Measurements from ENCODE around the gene CERS6.

CERS6 gene

DNA sequence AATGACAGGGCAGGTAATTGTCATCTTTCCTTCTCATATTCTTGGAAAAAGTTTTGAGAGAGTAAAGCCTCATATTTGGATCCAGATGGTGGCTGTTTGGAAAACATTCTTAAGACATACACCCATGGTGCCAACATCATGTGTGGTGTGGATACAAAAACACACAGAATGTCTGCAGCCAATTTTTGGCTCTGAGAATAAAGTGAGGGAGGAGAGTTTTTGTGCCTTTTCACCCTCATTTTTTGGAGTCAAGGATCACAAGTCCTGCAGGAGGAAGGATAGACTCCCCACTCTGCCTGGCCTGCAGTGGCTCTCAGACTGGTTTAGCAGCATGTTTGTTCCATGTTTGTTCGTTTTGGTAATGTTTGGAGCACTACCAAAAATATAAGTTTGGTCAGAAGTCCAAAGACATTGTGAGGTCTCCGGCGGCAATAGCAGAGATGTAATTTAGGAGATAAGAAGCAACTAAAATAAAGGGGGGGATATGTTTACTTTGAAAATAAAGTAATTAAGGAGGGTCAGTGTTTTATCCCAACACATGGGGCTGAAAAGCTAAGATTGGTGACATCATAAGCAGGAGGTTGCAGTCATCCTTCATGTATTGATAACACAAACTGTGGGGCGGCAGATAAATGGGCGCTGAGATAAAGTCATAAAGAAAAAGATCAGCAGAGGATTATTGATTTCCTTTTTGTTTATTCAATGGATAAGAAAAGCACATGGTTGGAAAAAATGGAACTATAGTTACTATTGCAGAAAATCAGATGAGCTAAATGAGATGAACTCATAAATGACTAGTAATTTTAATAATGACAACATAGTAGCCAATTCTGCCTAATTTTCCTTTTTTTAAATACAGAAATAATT lies 347.0 kb downstream of the CERS6 start:
- no peak for DNase-seq
- no peak for TF ChIP-seq CTCF (IDR thresholded peaks at IDR 0.05; ENCODE audit: low read depth, low read length)
- Histone ChIP-seq H3K27ac (no peak overlapping the region), H3K9me3 (ENCODE audit: severe bottlenecking) (no peaks in the 10 kb centered on the region), H3K4me3 (ENCODE audit: low read depth, low read length) (no peak overlapping the region), H3K36me3 (no peaks in the 10 kb centered on the region), H3K27me3 (ENCODE audit: insufficient read depth, low read depth, severe bottlenecking) (no peaks in the 10 kb centered on the region)

- no peaks in the 10 kb centered on the region for H3K27me3 ChIP-seq (ENCODE audit: insufficient read depth, low read depth, severe bottlenecking)
- no peak overlapping the region for H3K4me3 ChIP-seq (ENCODE audit: low read depth, low read length)
- no peak overlapping the region for H3K27ac ChIP-seq
- no peak for DNase-seq
- H3K9me3 ChIP-seq (ENCODE audit: severe bottlenecking): no peaks in the 10 kb centered on the region
- no peaks in the 10 kb centered on the region for H3K36me3 ChIP-seq
- TF ChIP-seq CTCF (IDR thresholded peaks at IDR 0.05; ENCODE audit: low read depth, low read length): no peak
These were observed 348.1 kb downstream of the CERS6 start for GRCh38 chr2:168804214-168804613.

- Histone ChIP-seq H3K27me3 (ENCODE audit: insufficient read depth, low read depth, severe bottlenecking) (no peaks in the 10 kb centered on the region), H3K9me3 (ENCODE audit: severe bottlenecking) (no peaks in the 10 kb centered on the region), H3K4me3 (ENCODE audit: low read depth, low read length) (no peak overlapping the region), H3K36me3 (no peaks in the 10 kb centered on the region), H3K27ac (no peak overlapping the region)
- no peak for DNase-seq
- TF ChIP-seq CTCF (IDR thresholded peaks at IDR 0.05; ENCODE audit: low read depth, low read length): no peak
These were observed 349.5 kb downstream of the CERS6 start for GRCh38 chr2:168805615-168806014.

- no peak for DNase-seq
- Histone ChIP-seq H3K4me3 (ENCODE audit: low read depth, low read length) (no peak overlapping the region), H3K27me3 (ENCODE audit: insufficient read depth, low read depth, severe bottlenecking) (no peaks in the 10 kb centered on the region), H3K27ac (no peak overlapping the region), H3K9me3 (ENCODE audit: severe bottlenecking) (no peaks in the 10 kb centered on the region), H3K36me3 (no peaks in the 10 kb centered on the region)
- no peak for TF ChIP-seq CTCF (IDR thresholded peaks at IDR 0.05; ENCODE audit: low read depth, low read length)
These were observed 353.5 kb downstream of the CERS6 start for GRCh38 chr2:168809537-168809936.

DNA sequence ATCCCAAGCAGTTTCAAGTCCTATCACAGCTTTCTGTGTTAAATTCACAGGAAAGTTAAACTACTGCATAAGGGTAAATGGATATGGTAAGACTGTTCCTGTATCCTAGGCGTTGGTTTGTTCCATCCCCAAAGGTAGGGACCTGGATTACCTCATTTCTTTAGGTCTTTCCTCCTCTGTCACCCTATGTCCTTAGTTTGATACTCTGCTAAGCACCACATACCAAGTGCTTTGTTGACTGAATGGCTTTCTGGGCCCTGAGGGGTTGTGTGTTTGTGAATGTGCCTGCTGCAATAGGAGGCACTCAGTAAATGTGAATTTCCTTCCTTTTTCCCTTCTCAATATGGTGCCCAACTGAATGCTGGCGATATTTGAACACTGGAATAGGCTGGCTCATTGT lies 354.2 kb downstream of the CERS6 start:
- TF ChIP-seq CTCF (IDR thresholded peaks at IDR 0.05; ENCODE audit: low read depth, low read length): no peak
- no peak for DNase-seq
- H3K36me3 ChIP-seq: no peaks in the 10 kb centered on the region
- H3K27ac ChIP-seq: no peak overlapping the region
- no peak overlapping the region for H3K4me3 ChIP-seq (ENCODE audit: low read depth, low read length)
- H3K27me3 ChIP-seq (ENCODE audit: insufficient read depth, low read depth, severe bottlenecking): no peaks in the 10 kb centered on the region
- H3K9me3 ChIP-seq (ENCODE audit: severe bottlenecking): no peaks in the 10 kb centered on the region

- Histone ChIP-seq H3K27me3 (ENCODE audit: insufficient read depth, low read depth, severe bottlenecking) (no peaks in the 10 kb centered on the region), H3K4me3 (ENCODE audit: low read depth, low read length) (no peak overlapping the region), H3K9me3 (ENCODE audit: severe bottlenecking) (no peaks in the 10 kb centered on the region), H3K36me3 (no peaks in the 10 kb centered on the region), H3K27ac (no peak overlapping the region)
- TF ChIP-seq CTCF (IDR thresholded peaks at IDR 0.05; ENCODE audit: low read depth, low read length): no peak
- no peak for DNase-seq
These were observed 355.6 kb downstream of the CERS6 start for GRCh38 chr2:168811696-168812095.
